ENCODE measurements around the gene DCTN2. TPM values are rescaled to one million over a fixed set of nuclear protein-coding genes. Genes with fewer than 3 reads are reported as not detected.

Gene DCTN2
- total RNA-seq, 2 donors from 2014 or later: 94.9 to 99.0 TPM

GRCh38 chr12:57487597-57488401, 59.2 kb downstream of the DCTN2 start, which contains the start of gene MARS1:
Gene MARS1, plus strand, starts transcription at chr12:57488068. Its CDS starts 23 bp downstream, at chr12:57488091.
- H3K4me3 Mint-ChIP-seq: peak within 1 kb of the TSS; percentile 92 to 99
- ATAC-seq (replicated peaks in 1 of 2) (peak; percentile 98), DNase-seq (peak; percentile 92 to 95)
- H3K4me1 Mint-ChIP-seq (ENCODE audit: low read depth): peaks cover 33% of the 10 kb centered on the region
- no peaks in the 10 kb centered on the region for H3K9me3 Mint-ChIP-seq
- no peaks in the 10 kb centered on the region for H3K27me3 Mint-ChIP-seq (ENCODE audit: low read depth)
- peak within 1 kb of the TSS; percentile 98 for H3K27ac Mint-ChIP-seq
- peaks cover 26 to 44% of the 10 kb centered on the region in 2 donors for H3K36me3 Mint-ChIP-seq (ENCODE audit: insufficient read depth in 2 of 2)

- DNase-seq: no peak
- no peaks in the 10 kb centered on the region for H3K27me3 Mint-ChIP-seq (ENCODE audit: low read depth)
- H3K4me3 Mint-ChIP-seq: peak overlapping the region; percentile 92 to 99
- peaks cover 31% of the 10 kb centered on the region for H3K4me1 Mint-ChIP-seq (ENCODE audit: low read depth)
- peak overlapping the region; percentile 98 for H3K27ac Mint-ChIP-seq
- H3K9me3 Mint-ChIP-seq: no peaks in the 10 kb centered on the region
- H3K36me3 Mint-ChIP-seq (ENCODE audit: insufficient read depth in 2 of 2): peaks cover 24 to 40% of the 10 kb centered on the region in 2 donors
- no peak for ATAC-seq (replicated peaks in 1 of 2)
Observed at GRCh38 chr12:57487055-57487596, 59.9 kb downstream of the DCTN2 start.

- no peak overlapping the region for H3K27ac Mint-ChIP-seq
- H3K27me3 Mint-ChIP-seq (ENCODE audit: low read depth): no peaks in the 10 kb centered on the region
- no peak for ATAC-seq (replicated peaks in 1 of 2)
- peaks cover 21 to 26% of the 10 kb centered on the region in 2 donors for H3K36me3 Mint-ChIP-seq (ENCODE audit: insufficient read depth in 2 of 2)
- DNase-seq: no peak
- H3K4me3 Mint-ChIP-seq: no peak overlapping the region
- H3K4me1 Mint-ChIP-seq (ENCODE audit: low read depth): peaks cover 34% of the 10 kb centered on the region
- H3K9me3 Mint-ChIP-seq: no peaks in the 10 kb centered on the region
Observed at GRCh38 chr12:57485695-57486094, 61.3 kb downstream of the DCTN2 start.

- Mint-ChIP-seq H3K27ac (no peak overlapping the region), H3K4me1 (ENCODE audit: low read depth) (peaks cover 40% of the 10 kb centered on the region), H3K36me3 (ENCODE audit: insufficient read depth in 2 of 2) (peaks cover 6 to 9% of the 10 kb centered on the region in 2 donors), H3K27me3 (ENCODE audit: low read depth) (no peaks in the 10 kb centered on the region), H3K9me3 (no peaks in the 10 kb centered on the region), H3K4me3 (no peak overlapping the region)
- ATAC-seq (replicated peaks in 1 of 2) (no peak), DNase-seq (no peak)
Observed at GRCh38 chr12:57483466-57483865, 63.5 kb downstream of the DCTN2 start.

GRCh38 chr12:57481671-57482070, 65.3 kb downstream of the DCTN2 start:
- ATAC-seq (replicated peaks in 1 of 2): no peak

More at GRCh38 chr12:57481671-57482070, 65.3 kb downstream of the DCTN2 start:
- Mint-ChIP-seq H3K27ac (peak overlapping the region; percentile 80), H3K9me3 (no peaks in the 10 kb centered on the region), H3K4me3 (peak overlapping the region in 1 of 2 donors; percentile 97), H3K4me1 (ENCODE audit: low read depth) (peaks cover 52% of the 10 kb centered on the region), H3K27me3 (ENCODE audit: low read depth) (no peaks in the 10 kb centered on the region), H3K36me3 (ENCODE audit: insufficient read depth in 2 of 2) (peaks cover 11 to 12% of the 10 kb centered on the region in 2 donors)
- no peak for DNase-seq

Other genes with a start within 250 kb of the DCTN2 start
- gene R3HDM2, start 116.1 kb downstream of the DCTN2 start, total RNA-seq: 10 to 100 TPM; 78.9 to 79.1 TPM
- not detected for gene INHBC, start 112.4 kb downstream of the DCTN2 start, total RNA-seq
- gene INHBE, start 91.9 kb downstream of the DCTN2 start, total RNA-seq: 1 to 10 TPM; 3.8 to 4.8 TPM
- 1 to 10 TPM in 1 of 2 donors, under 1 TPM in 1; 0.21 to 1.3 TPM for gene GLI1, start 87.4 kb downstream of the DCTN2 start, total RNA-seq
- 100 to 1,000 TPM; 119 to 153 TPM for gene ARHGAP9, start 67.3 kb downstream of the DCTN2 start, total RNA-seq
- 100 to 1,000 TPM; 575 to 653 TPM for gene MARS1, start 59.1 kb downstream of the DCTN2 start, total RNA-seq
- 10 to 100 TPM; 64.6 to 71.7 TPM for gene DDIT3, start 26.7 kb downstream of the DCTN2 start, total RNA-seq
- gene MBD6, start 24.4 kb downstream of the DCTN2 start, total RNA-seq: 100 to 1,000 TPM; 131 to 148 TPM
- gene KIF5A, start 2.9 kb upstream of the DCTN2 start, total RNA-seq: 1 to 10 TPM; 3.2 to 5.9 TPM
- gene PIP4K2C, start 44.0 kb upstream of the DCTN2 start, total RNA-seq: 10 to 100 TPM; 21.3 to 23.1 TPM
- gene DTX3, start 57.6 kb upstream of the DCTN2 start, total RNA-seq: 10 to 100 TPM; 44.3 to 52.7 TPM
- gene ARHGEF25, start 64.2 kb upstream of the DCTN2 start, total RNA-seq: 1 to 10 TPM; 2.8 to 5.3 TPM
- gene B4GALNT1, start 86.0 kb upstream of the DCTN2 start, total RNA-seq: 1 to 10 TPM; 2.5 to 3.8 TPM
- gene OS9, start 146.9 kb upstream of the DCTN2 start, total RNA-seq: 100 to 1,000 TPM; 103 to 104 TPM
- 10 to 100 TPM; 21.7 to 26.9 TPM for gene AGAP2, start 191.6 kb upstream of the DCTN2 start, total RNA-seq
- gene TSPAN31, start 197.8 kb upstream of the DCTN2 start, total RNA-seq: 10 to 100 TPM; 18.2 to 19.6 TPM
- 100 to 1,000 TPM; 150 to 154 TPM for gene CDK4, start 205.1 kb upstream of the DCTN2 start, total RNA-seq
- 10 to 100 TPM; 30.2 to 32.9 TPM for gene MARCHF9, start 207.9 kb upstream of the DCTN2 start, total RNA-seq
- gene CYP27B1, start 219.9 kb upstream of the DCTN2 start, total RNA-seq: 10 to 100 TPM; 11.1 to 14.7 TPM
- gene METTL1, start 224.9 kb upstream of the DCTN2 start, total RNA-seq: 10 to 100 TPM; 18.7 TPM
- 1 to 10 TPM; 4.9 to 6.9 TPM for gene EEF1AKMT3, start 225.4 kb upstream of the DCTN2 start, total RNA-seq
- 10 to 100 TPM; 30.4 to 30.9 TPM for gene TSFM, start 235.6 kb upstream of the DCTN2 start, total RNA-seq